Measurements from ENCODE around the gene SDS.

- TF ChIP-seq, protein P1, sequence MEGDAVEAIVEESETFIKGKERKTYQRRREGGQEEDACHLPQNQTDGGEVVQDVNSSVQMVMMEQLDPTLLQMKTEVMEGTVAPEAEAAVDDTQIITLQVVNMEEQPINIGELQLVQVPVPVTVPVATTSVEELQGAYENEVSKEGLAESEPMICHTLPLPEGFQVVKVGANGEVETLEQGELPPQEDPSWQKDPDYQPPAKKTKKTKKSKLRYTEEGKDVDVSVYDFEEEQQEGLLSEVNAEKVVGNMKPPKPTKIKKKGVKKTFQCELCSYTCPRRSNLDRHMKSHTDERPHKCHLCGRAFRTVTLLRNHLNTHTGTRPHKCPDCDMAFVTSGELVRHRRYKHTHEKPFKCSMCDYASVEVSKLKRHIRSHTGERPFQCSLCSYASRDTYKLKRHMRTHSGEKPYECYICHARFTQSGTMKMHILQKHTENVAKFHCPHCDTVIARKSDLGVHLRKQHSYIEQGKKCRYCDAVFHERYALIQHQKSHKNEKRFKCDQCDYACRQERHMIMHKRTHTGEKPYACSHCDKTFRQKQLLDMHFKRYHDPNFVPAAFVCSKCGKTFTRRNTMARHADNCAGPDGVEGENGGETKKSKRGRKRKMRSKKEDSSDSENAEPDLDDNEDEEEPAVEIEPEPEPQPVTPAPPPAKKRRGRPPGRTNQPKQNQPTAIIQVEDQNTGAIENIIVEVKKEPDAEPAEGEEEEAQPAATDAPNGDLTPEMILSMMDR (IDR thresholded peaks at IDR 0.05) = no peak
- TF ChIP-seq POLR2A (IDR thresholded peaks at IDR 0.05) = no peak
These were observed 14.7 kb upstream of the SDS start for GRCh38 chr12:113418213-113418879.

All from adrenal gland (tissue), 5 donors.